A673 (cell line): ENCODE measurements around the gene MMEL1.
"Not testable (repeated sequence)": the region's sequence is repeated elsewhere in the genome, so short reads cannot be mapped to it uniquely, and the experiment has no call there.

Source experiments
- CTCF ChIP-seq: fragments of 300-800, 200-600 bp; sonication (generic); conservative IDR thresholded peaks from 2 replicates; pipeline ENCODE4 v1.5.1; 2017; ENCODE audit warnings: low read depth, mild to moderate bottlenecking, antibody characterized with exemption, low read length, moderate library complexity, mixed read lengths
- EZH2 ChIP-seq: fragments of 200-600 bp; sonication (generic); IDR thresholded peaks from 2 replicates; pipeline ENCODE4 v1.6.1; 2017; ENCODE audit warnings: borderline replicate concordance, low read depth, mild to moderate bottlenecking, mixed read lengths, antibody characterized with exemption, low read length; ENCODE audit not compliant: poor library complexity, severe bottlenecking

GRCh38 chr1:2652152-2652925 is 19.5 kb upstream of the MMEL1 start:
- not testable (repeated sequence) for TF ChIP-seq CTCF, EZH2
